ENCODE results near the gene SH2B2. TPM values are rescaled to one million over a fixed set of nuclear protein-coding genes. Genes with fewer than 3 reads are reported as not detected.
"Not testable (repeated sequence)": the region's sequence is repeated elsewhere in the genome, so short reads cannot be mapped to it uniquely, and the experiment has no call there.

SH2B2 gene
- total RNA-seq, 1 donor from 2014 or later = 17.0 TPM

GRCh38 chr7:102321351-102322201 is 34.9 kb downstream of the SH2B2 start:
- Histone ChIP-seq H3K36me3 (no peaks in the 10 kb centered on the region), H3K9me3 (no peaks in the 10 kb centered on the region), H3K4me3 (no peak overlapping the region), H3K27ac (no peak overlapping the region), H3K27me3 (ENCODE audit: low read depth) (peaks cover 2% of the 10 kb centered on the region), H3K4me1 (no peaks in the 10 kb centered on the region)
- intact Hi-C loops (cut with DNase I) = no loop called here
- peak in 1 of 2 donors; percentile 24 for ATAC-seq
- TF ChIP-seq, protein P1, sequence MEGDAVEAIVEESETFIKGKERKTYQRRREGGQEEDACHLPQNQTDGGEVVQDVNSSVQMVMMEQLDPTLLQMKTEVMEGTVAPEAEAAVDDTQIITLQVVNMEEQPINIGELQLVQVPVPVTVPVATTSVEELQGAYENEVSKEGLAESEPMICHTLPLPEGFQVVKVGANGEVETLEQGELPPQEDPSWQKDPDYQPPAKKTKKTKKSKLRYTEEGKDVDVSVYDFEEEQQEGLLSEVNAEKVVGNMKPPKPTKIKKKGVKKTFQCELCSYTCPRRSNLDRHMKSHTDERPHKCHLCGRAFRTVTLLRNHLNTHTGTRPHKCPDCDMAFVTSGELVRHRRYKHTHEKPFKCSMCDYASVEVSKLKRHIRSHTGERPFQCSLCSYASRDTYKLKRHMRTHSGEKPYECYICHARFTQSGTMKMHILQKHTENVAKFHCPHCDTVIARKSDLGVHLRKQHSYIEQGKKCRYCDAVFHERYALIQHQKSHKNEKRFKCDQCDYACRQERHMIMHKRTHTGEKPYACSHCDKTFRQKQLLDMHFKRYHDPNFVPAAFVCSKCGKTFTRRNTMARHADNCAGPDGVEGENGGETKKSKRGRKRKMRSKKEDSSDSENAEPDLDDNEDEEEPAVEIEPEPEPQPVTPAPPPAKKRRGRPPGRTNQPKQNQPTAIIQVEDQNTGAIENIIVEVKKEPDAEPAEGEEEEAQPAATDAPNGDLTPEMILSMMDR (IDR thresholded peaks at IDR 0.05) = no peak
- no peak for DNase-seq

DNA sequence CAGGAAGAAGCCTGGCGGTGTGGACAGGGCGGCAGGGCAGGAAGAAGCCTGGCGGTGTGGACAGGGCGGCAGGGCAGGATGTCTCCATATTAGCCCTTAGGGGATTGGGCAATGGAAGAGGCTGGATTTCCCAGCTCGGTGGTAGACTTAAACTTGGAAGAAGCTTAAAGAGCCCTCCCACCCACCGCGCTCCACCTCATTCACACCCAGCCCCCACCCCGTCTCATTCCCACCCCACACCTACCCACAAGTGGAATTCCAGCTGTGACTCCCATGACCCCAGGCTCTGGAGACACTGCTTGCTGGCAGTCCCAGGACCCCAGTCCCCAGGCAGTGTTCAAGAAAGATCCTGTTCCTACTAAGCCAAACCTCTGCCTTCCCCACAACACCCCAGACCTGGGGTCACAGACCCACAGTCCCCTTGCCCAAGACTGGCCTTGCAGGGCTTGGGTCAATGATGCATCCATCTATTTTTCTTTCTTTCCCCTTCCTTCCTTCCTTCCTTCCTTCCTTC is 35.6 kb downstream of the SH2B2 start:
- Histone ChIP-seq H3K9me3 (no peaks in the 10 kb centered on the region), H3K27ac (no peak overlapping the region), H3K36me3 (no peaks in the 10 kb centered on the region), H3K4me3 (no peak overlapping the region), H3K4me1 (no peaks in the 10 kb centered on the region), H3K27me3 (ENCODE audit: low read depth) (peaks cover 5% of the 10 kb centered on the region)
- ATAC-seq (no peak), DNase-seq (no peak)
- TF ChIP-seq, protein P1 (IDR thresholded peaks at IDR 0.05) = no peak
- intact Hi-C loops (cut with DNase I) = no loop called here

DNA sequence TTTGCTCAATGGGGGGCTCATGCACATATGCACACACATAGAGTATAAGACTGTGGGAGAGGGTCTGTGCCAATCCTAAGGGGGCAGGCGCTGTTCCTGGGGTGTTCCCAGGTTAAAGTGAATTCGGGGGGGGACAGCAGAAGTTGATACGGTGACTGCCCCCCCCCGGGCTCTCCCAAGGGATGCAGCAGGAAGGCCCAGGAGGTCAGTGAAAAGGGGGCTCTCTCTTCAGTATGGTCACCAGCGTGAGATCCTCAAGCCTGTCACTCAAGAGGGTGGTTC is 37.2 kb downstream of the SH2B2 start:
- DNase-seq (no peak), ATAC-seq (no peak)
- no peaks in the 10 kb centered on the region for H3K36me3 ChIP-seq
- H3K4me1 ChIP-seq = no peaks in the 10 kb centered on the region
- no peaks in the 10 kb centered on the region for H3K9me3 ChIP-seq
- peaks cover 5% of the 10 kb centered on the region for H3K27me3 ChIP-seq (ENCODE audit: low read depth)
- no peak overlapping the region for H3K27ac ChIP-seq
- intact Hi-C loops (cut with DNase I) = no loop called here
- H3K4me3 ChIP-seq = no peak overlapping the region
- TF ChIP-seq, protein P1 (IDR thresholded peaks at IDR 0.05) = no peak

GRCh38 chr7:102325106-102325505 is 38.4 kb downstream of the SH2B2 start:
- intact Hi-C loops (cut with DNase I); H3K4me3 ChIP-seq; H3K27ac ChIP-seq; H3K36me3 ChIP-seq; H3K4me1 ChIP-seq; ATAC-seq; H3K27me3 ChIP-seq (ENCODE audit: low read depth); DNase-seq; H3K9me3 ChIP-seq: not testable (repeated sequence)

- Histone ChIP-seq H3K27ac (no peak overlapping the region), H3K4me1 (no peaks in the 10 kb centered on the region), H3K27me3 (ENCODE audit: low read depth) (peaks cover 5% of the 10 kb centered on the region), H3K4me3 (no peak overlapping the region), H3K36me3 (no peaks in the 10 kb centered on the region), H3K9me3 (no peaks in the 10 kb centered on the region)
- DNase-seq = no peak
- TF ChIP-seq, protein P1 (IDR thresholded peaks at IDR 0.05) = no peak
- no peak for ATAC-seq
- intact Hi-C loops (cut with DNase I) = no loop called here
These were observed 39.7 kb downstream of the SH2B2 start for GRCh38 chr7:102326157-102326889.

DNA sequence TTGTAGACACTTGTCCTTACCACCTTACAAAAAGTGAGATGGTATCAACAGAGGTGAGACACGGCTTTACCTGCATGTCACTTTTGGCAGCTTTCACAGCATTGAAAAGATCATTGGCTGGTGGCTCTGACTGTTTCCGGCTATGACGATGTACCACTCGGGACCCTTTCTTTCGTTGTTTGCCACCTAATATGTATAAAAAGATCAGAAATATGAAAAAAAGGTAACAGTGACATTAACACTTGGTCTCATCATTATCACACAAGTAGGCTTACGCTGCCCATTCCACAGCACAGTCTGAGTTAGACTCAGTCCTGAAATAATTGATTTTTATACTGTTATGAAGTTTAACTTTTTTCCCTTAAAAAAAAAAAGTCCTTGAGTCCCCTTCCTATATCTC is 40.5 kb downstream of the SH2B2 start:
- DNase-seq; H3K36me3 ChIP-seq; H3K27ac ChIP-seq; H3K9me3 ChIP-seq; ATAC-seq; H3K4me1 ChIP-seq; intact Hi-C loops (cut with DNase I); H3K27me3 ChIP-seq (ENCODE audit: low read depth); H3K4me3 ChIP-seq: not testable (repeated sequence)

DNA sequence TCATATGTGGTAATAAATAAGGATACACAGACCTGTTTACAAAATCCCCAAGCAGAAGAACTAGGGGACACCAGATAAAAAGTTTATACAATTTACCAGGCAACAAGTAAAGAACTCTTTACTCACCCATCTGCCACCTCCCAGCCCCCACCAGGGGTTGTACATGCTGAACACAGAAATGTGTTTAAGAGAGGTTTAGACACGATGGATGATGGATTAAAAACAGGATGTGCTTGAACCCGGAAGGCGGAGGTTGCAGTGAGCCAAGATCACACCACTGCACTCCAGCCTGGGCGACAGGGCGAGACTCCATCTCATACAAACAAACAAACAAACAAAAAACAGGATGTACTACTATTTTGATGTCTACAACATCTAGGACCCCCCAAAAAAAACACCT is 42.2 kb downstream of the SH2B2 start:
- H3K4me3 ChIP-seq; H3K4me1 ChIP-seq; intact Hi-C loops (cut with DNase I); H3K36me3 ChIP-seq; H3K27ac ChIP-seq; H3K9me3 ChIP-seq; ATAC-seq; DNase-seq; H3K27me3 ChIP-seq (ENCODE audit: low read depth): not testable (repeated sequence)

DNA sequence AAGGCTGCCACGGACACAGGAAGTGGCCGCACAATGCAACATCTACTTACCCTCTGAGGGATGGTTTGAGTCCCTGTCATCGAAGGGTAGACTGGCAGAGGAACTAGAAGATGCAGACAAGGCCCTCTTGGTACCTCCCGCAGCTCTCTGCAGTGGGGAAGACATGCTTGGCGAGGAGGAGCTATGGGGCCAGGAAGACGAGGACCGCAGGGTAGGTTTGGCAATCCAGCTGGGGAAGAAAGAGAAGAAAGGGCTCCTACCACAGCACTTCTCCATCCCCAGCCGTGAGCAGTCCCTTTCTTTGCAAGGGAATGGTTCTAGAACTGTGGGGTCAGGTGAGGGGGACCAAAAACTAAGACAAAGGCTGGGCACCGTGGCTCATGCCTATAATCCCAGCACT is 42.7 kb downstream of the SH2B2 start:
- H3K4me1 ChIP-seq; H3K4me3 ChIP-seq; H3K9me3 ChIP-seq; H3K27me3 ChIP-seq (ENCODE audit: low read depth); DNase-seq; H3K27ac ChIP-seq; intact Hi-C loops (cut with DNase I); H3K36me3 ChIP-seq: not testable (repeated sequence)
- ATAC-seq = peak in 1 of 2 donors; percentile 28

- intact Hi-C loops (cut with DNase I); H3K4me3 ChIP-seq; H3K27ac ChIP-seq; DNase-seq; H3K9me3 ChIP-seq; ATAC-seq; H3K27me3 ChIP-seq (ENCODE audit: low read depth); H3K36me3 ChIP-seq; H3K4me1 ChIP-seq: not testable (repeated sequence)
These were observed 44.2 kb downstream of the SH2B2 start for GRCh38 chr7:102330666-102331460.
